ENCODE data around the gene CLUH.
"Not testable (repeated sequence)": the region's sequence is repeated elsewhere in the genome, so short reads cannot be mapped to it uniquely, and the experiment has no call there.

Gene CLUH

GRCh38 chr17:2701161-2701995, 10.2 kb downstream of the CLUH start:
- DNase-seq (ENCODE audit: low read depth) = no peak

- no peak for DNase-seq (ENCODE audit: low read depth)
Observed at GRCh38 chr17:2700491-2701141, 10.9 kb downstream of the CLUH start.

GRCh38 chr17:2700030-2700490, 11.5 kb downstream of the CLUH start:
- DNase-seq (ENCODE audit: low read depth) = no peak

GRCh38 chr17:2699216-2699805, 12.3 kb downstream of the CLUH start:
- DNase-seq (ENCODE audit: low read depth) = not testable (repeated sequence)

GRCh38 chr17:2697611-2698162, 13.9 kb downstream of the CLUH start:
- no peak for DNase-seq (ENCODE audit: low read depth)

GRCh38 chr17:2695961-2696760, 15.4 kb downstream of the CLUH start:
- no peak for DNase-seq (ENCODE audit: low read depth)

- DNase-seq (ENCODE audit: low read depth) = no peak
Observed at GRCh38 chr17:2695243-2695960, 16.2 kb downstream of the CLUH start.

- DNase-seq (ENCODE audit: low read depth) = no peak
Observed at GRCh38 chr17:2694381-2695242, 17.0 kb downstream of the CLUH start.

- no peak for DNase-seq (ENCODE audit: low read depth)
Observed at GRCh38 chr17:2693561-2694380, 17.8 kb downstream of the CLUH start.

GRCh38 chr17:2692781-2693135, 18.8 kb downstream of the CLUH start:
- DNase-seq (ENCODE audit: low read depth) = no peak

GRCh38 chr17:2691965-2692780, 19.4 kb downstream of the CLUH start:
- no peak for DNase-seq (ENCODE audit: low read depth)

- no peak for DNase-seq (ENCODE audit: low read depth)
Observed at GRCh38 chr17:2691069-2691871, 20.3 kb downstream of the CLUH start.

GRCh38 chr17:2690165-2691068, 21.1 kb downstream of the CLUH start:
- DNase-seq (ENCODE audit: low read depth) = no peak

GRCh38 chr17:2689411-2690164, 22.0 kb downstream of the CLUH start:
- no peak for DNase-seq (ENCODE audit: low read depth)

GRCh38 chr17:2688351-2689342, 22.9 kb downstream of the CLUH start:
- DNase-seq (ENCODE audit: low read depth) = no peak

All from activated T-cell treated with anti-CD3 and anti-CD28 coated beads for 1 hour (primary cell).